A673 (cell line): ENCODE measurements around the gene CCL16. TPM values are rescaled to one million over a fixed set of nuclear protein-coding genes. Genes with fewer than 3 reads are reported as not detected.
"Not testable (repeated sequence)": the region's sequence is repeated elsewhere in the genome, so short reads cannot be mapped to it uniquely, and the experiment has no call there.

Experiments used
- BruUV-seq: library from RNA; stranded (reverse); fragments of 400-500 nt; replicated peaks from 2 replicates; lab custom pipeline; 2021; lab: Mats Ljungman, UMichigan
- CTCF ChIA-PET: fragments of 300-600 bp; sonication (Branson Sonifier 250); formaldehyde crosslinking; loops from one replicate; lab custom pipeline; 2022; ENCODE audit warnings: antibody characterized with exemption; lab: Charles Lee
- POLR2A ChIA-PET: fragments of 300-600 bp; sonication (Branson Sonifier 250); formaldehyde crosslinking; loops from one replicate; lab custom pipeline; 2022; ENCODE audit warnings: antibody characterized with exemption; ENCODE audit not compliant: low non-redundant PET; lab: Charles Lee
- DNase-seq: peaks from one replicate; pipeline ENCODE4 v3.0.0-alpha.2; 2015; ENCODE audit warnings: low spot score
- H3K27ac ChIP-seq: fragments of 200-600 bp; sonication (generic); 2 replicates; pipeline ENCODE4 v1.5.1; 2016; ENCODE audit warnings: mixed run types, low read depth, mild to moderate bottlenecking, mixed read lengths, antibody characterized with exemption, low read length; ENCODE audit not compliant: poor library complexity, severe bottlenecking
- H3K27me3 ChIP-seq: fragments of 200-600 bp; sonication (generic); replicated peaks from 2 replicates; pipeline ENCODE4 v1.6.1; 2017; ENCODE audit warnings: mixed run types, low read depth, mild to moderate bottlenecking, mixed read lengths, antibody characterized with exemption, low read length; ENCODE audit not compliant: insufficient read depth, poor library complexity
- H3K36me3 ChIP-seq: fragments of 200-600 bp; sonication (generic); 2 replicates; pipeline ENCODE4 v1.6.1; 2016; ENCODE audit warnings: mixed run types, mild to moderate bottlenecking, mixed read lengths, antibody characterized with exemption, low read length; ENCODE audit not compliant: insufficient read depth, poor library complexity, severe bottlenecking
- H3K4me1 ChIP-seq: fragments of 200-600 bp; sonication (generic); 2 replicates; pipeline ENCODE4 v1.6.1; 2017; ENCODE audit warnings: mixed run types, mild to moderate bottlenecking, mixed read lengths, antibody characterized with exemption, low read length; ENCODE audit not compliant: insufficient read depth, poor library complexity, severe bottlenecking
- H3K4me3 ChIP-seq: fragments of 200-600 bp; sonication (generic); 2 replicates; pipeline ENCODE4 v1.5.1; 2016; ENCODE audit warnings: low read depth, mixed run types, mild to moderate bottlenecking, mixed read lengths, low read length; ENCODE audit not compliant: poor library complexity, severe bottlenecking
- H3K9me3 ChIP-seq: fragments of 200-600 bp; sonication (generic); 2 replicates; pipeline ENCODE4 v1.6.1; 2016; ENCODE audit warnings: mixed run types, low read depth, mild to moderate bottlenecking, mixed read lengths, antibody characterized with exemption, low read length; ENCODE audit not compliant: poor library complexity, severe bottlenecking
- CTCF ChIP-seq: fragments of 300-800, 200-600 bp; sonication (generic); conservative IDR thresholded peaks from 2 replicates; pipeline ENCODE4 v1.5.1; 2017; ENCODE audit warnings: low read depth, mild to moderate bottlenecking, antibody characterized with exemption, low read length, moderate library complexity, mixed read lengths
- EZH2 ChIP-seq: fragments of 200-600 bp; sonication (generic); IDR thresholded peaks from 2 replicates; pipeline ENCODE4 v1.6.1; 2017; ENCODE audit warnings: borderline replicate concordance, low read depth, mild to moderate bottlenecking, mixed read lengths, antibody characterized with exemption, low read length; ENCODE audit not compliant: poor library complexity, severe bottlenecking
- intact Hi-C: fragments of 100-400 bp; cut with micrococcal nuclease; formaldehyde crosslinking; loops from one replicate; pipeline ENCODE4 v1.10.0; 2022; ENCODE audit not compliant: unreplicated experiment
- total RNA-seq: library from RNA; stranded (reverse); gene quantifications from 2 replicates; pipeline ENCODE4 v1.2.3, GENCODE V29; 2021

CCL16 gene
- total RNA-seq, 1 experiment from 2014 or later = not detected

DNA sequence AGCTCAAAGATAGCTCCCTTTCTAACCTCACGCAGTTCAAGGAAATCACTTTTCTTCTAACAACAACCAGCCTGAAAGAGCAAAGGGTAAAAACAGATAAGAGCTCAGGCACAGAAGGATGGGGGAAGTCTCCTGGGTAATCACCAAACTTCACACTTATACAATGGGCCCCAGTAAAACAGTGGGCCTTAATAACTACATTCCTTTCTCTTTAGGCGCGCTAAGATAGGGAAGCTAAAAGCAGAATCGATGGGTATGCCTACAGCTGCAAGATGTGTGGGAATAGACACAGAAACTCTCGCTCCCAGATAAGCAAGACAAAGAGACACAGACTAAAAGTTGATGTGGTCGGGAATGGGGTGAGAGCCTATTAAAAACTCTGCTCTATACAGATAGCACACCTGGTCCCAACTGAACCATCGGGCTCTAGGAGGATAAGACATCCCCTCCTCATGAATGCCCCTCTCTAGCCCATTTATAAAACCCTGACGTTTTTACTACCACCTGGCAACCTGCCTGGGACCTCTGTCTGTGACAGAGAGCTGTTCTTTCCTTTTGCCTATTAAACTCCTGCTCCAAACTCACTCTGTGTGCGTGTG is 38.6 kb downstream of the CCL16 start:
- DNase-seq = no peak
- no TSS peak for BruUV-seq
- Histone ChIP-seq H3K27me3 (no peaks in the 10 kb centered on the region), H3K36me3 (no peaks in the 10 kb centered on the region), H3K9me3 (no peaks in the 10 kb centered on the region), H3K27ac (no peak overlapping the region), H3K4me3 (no peak overlapping the region), H3K4me1 (no peaks in the 10 kb centered on the region)
- intact Hi-C loops = no loop called here
- POLR2A ChIA-PET = no interaction called here
- CTCF ChIA-PET = no interaction called here
- TF ChIP-seq EZH2 (no peak), CTCF (no peak)

- BruUV-seq, H3K36me3 ChIP-seq, intact Hi-C loops, DNase-seq, H3K27me3 ChIP-seq, CTCF ChIA-PET, H3K4me1 ChIP-seq, H3K4me3 ChIP-seq, H3K9me3 ChIP-seq, H3K27ac ChIP-seq, POLR2A ChIA-PET: not testable (repeated sequence)
Measured at GRCh38 chr17:35938492-35938891, 42.8 kb downstream of the CCL16 start.

DNA sequence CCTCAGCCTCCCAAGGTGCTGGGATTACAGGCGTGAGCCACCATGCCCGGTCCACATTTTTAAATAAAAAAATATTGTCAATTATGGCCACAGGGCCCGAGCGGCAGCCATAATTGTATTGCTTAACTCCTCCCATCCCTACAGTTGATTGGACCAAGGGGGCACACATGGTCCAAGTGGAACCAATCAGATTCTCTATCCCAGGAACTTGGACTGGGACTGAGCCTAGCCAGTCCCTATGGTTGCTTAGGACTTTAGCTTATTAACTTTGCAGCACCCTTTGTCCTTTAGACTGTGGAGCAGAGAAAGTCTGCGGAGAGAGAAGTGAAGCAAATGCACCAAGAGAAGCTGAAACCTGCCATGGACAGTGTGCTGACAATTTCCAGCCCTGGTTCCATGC is 45.2 kb downstream of the CCL16 start:
- no peaks in the 10 kb centered on the region for H3K36me3 ChIP-seq
- POLR2A ChIA-PET = no interaction called here
- no peaks in the 10 kb centered on the region for H3K9me3 ChIP-seq
- CTCF ChIA-PET = no interaction called here
- BruUV-seq = no TSS peak
- H3K4me3 ChIP-seq = no peak overlapping the region
- TF ChIP-seq EZH2 (no peak), CTCF (no peak)
- intact Hi-C loops = no loop called here
- no peaks in the 10 kb centered on the region for H3K27me3 ChIP-seq
- H3K27ac ChIP-seq = no peak overlapping the region
- no peak for DNase-seq
- no peaks in the 10 kb centered on the region for H3K4me1 ChIP-seq

GRCh38 chr17:35934760-35935159 is 46.5 kb downstream of the CCL16 start:
- DNase-seq = no peak
- H3K27me3 ChIP-seq = no peaks in the 10 kb centered on the region
- H3K4me1 ChIP-seq = no peaks in the 10 kb centered on the region
- H3K9me3 ChIP-seq = no peaks in the 10 kb centered on the region
- H3K4me3 ChIP-seq = no peak overlapping the region
- ChIA-PET POLR2A (no interaction called here), CTCF (interaction anchor here (0.7 kb wide), 1 partner anchor 13 kb away, joined by 3 read pairs; no protein-coding TSS in a partner anchor)
- H3K36me3 ChIP-seq = no peaks in the 10 kb centered on the region
- intact Hi-C loops = no loop called here
- no peak overlapping the region for H3K27ac ChIP-seq
- TF ChIP-seq CTCF (no peak), EZH2 (no peak)
- BruUV-seq = no TSS peak
